ENCODE results near the gene OR4M1.
"Not testable (repeated sequence)": the region's sequence is repeated elsewhere in the genome, so short reads cannot be mapped to it uniquely, and the experiment has no call there.

OR4M1 gene

DNA sequence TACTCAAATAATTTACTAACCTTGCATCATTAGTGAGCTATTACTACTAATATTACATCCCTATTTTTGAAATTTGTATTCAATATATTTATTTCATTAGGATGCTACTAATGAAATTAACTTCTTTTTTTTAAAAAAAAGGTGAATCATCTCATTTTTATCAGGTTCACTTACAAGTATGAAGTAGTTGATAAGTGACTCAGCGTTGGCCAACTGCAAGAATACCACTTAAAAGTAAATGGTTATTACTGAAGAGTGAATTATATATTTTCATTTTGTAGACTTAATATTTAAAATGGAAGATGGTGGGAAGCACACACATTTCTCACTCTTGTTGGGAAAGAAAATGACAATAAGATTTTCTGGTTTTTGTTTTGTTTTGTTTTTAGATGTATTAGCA lies 49.9 kb downstream of the OR4M1 start:
- no peak for DNase-seq (ENCODE audit: low spot score)

DNA sequence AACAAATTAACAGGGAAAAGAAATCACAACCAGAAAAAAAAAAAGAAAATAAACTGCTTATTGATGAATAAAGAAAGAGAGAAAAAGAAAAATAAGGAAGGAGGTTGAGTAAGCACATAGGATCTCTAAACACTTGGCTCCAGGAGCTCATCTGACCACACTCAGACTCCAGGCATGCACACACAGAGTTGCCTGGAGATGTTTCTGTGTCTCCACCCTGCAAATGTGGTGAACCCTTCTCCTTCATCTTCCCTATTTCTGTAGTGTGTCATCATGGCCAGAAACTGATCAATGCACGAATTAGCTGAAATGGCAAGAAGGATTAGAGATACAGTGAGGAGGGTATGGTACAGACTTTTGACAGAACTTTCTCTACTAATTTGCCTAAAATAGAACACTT lies 50.5 kb downstream of the OR4M1 start:
- no peak for DNase-seq (ENCODE audit: low spot score)

- not testable (repeated sequence) for DNase-seq (ENCODE audit: low spot score)
These were observed 54.4 kb downstream of the OR4M1 start for GRCh38 chr14:19827626-19828244.

GRCh38 chr14:19828314-19828713 lies 55.0 kb downstream of the OR4M1 start:
- DNase-seq (ENCODE audit: low spot score): no peak

Data from CD4-positive, alpha-beta T cell treated with Interleukin-2 at 100 ng/mL for 4 hours (primary cell).